ENCODE data around the gene APOL1.

DNA sequence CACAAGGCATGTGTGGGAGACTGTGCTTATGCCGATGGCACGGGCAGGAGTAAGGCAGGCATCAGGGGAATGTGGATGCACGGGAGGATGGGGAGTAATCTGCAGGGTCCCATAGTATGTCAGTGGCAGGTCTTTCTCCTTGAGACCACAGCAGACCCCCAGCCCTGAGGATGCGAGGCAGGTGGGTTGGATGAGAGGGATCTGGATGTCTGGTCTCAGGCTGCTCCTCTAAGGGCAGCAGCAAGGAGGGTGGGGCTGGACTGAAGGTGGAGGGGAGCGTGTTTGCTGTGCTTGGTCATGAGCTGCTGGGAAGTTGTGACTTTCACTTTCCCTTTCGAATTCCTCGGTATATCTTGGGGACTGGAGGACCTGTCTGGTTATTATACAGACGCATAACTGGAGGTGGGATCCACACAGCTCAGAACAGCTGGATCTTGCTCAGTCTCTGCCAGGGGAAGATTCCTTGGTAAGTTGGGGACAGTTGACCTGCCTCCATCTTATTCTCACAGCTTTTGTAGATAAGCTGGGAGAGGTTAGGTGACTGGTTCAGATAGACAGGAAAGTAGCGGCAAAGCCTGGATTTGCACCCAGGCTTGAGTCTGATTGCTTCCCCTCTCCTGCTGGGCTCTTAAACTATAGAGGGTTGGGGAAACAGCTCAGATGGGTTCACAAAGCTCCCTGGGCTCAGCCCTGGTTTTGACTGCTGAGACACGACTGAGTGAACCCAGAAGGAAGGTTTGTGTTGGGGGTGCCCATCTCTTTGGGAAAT is at the start of gene APOL1:
- TF ChIP-seq, protein P1, sequence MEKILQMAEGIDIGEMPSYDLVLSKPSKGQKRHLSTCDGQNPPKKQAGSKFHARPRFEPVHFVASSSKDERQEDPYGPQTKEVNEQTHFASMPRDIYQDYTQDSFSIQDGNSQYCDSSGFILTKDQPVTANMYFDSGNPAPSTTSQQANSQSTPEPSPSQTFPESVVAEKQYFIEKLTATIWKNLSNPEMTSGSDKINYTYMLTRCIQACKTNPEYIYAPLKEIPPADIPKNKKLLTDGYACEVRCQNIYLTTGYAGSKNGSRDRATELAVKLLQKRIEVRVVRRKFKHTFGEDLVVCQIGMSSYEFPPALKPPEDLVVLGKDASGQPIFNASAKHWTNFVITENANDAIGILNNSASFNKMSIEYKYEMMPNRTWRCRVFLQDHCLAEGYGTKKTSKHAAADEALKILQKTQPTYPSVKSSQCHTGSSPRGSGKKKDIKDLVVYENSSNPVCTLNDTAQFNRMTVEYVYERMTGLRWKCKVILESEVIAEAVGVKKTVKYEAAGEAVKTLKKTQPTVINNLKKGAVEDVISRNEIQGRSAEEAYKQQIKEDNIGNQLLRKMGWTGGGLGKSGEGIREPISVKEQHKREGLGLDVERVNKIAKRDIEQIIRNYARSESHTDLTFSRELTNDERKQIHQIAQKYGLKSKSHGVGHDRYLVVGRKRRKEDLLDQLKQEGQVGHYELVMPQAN (conservative IDR thresholded peaks at IDR 0.05): no peak
- TF ChIP-seq BRCA1 (IDR thresholded peaks at IDR 0.05; ENCODE audit: low read depth, low read length): no peak
